K562 (cell line): ENCODE measurements around the gene CCNT2. TPM values are rescaled to one million over a fixed set of nuclear protein-coding genes. Genes with fewer than 3 reads are reported as not detected.

ENCODE experiments used
- ATAC-seq: fragments of 200-7000 bp; cut with Tn5 transposase; 3 replicates; pipeline ENCODE4 v1.9.1; 2020; ENCODE audit warnings: moderate library complexity
- BruUV-seq: library from RNA; stranded (reverse); fragments of 400-500 nt; replicated peaks from 2 replicates; lab custom pipeline; 2021; lab: Mats Ljungman, UMichigan
- CTCF ChIA-PET: fragments of 300-600 bp; formaldehyde crosslinking; extraction: SDS; loops from one replicate; lab custom pipeline; 2021; ENCODE audit warnings: low intra/inter-chr PET ratio; lab: Yijun Ruan, JAX
- POLR2A ChIA-PET: fragments of 300-600, 350-650 bp; sonication (Branson Sonifier 250); formaldehyde crosslinking; extraction: SDS; loops from one replicate; lab custom pipeline; 2021; ENCODE audit warnings: antibody characterized with exemption, inconsistent platforms; lab: Yijun Ruan, JAX
- DNase-seq, 4 experiments: peaks; one replicate each; pipeline versions ENCODE4 v3.0.0 to v3.0.0-alpha.2; 2011 to 2018; ENCODE audit warnings: low spot score in 3 of 4, mixed read lengths in 3 of 4; ENCODE audit errors: extremely low read depth in 1 of 4
- FAIRE-seq: peaks from 2 replicates; lab custom pipeline; 2011; peaks lifted over from hg19 to GRCh38; lab: Jason Lieb, UNC
- H2AFZ ChIP-seq: 2 replicates; pipeline ENCODE4 v1.6.0; 2011; ENCODE audit warnings: low read depth, low read length, control low read depth, inconsistent platforms
- H3K27ac ChIP-seq: fragments of 200-600 bp; 3 replicates; pipeline ENCODE4 v1.8.0; 2011; ENCODE audit warnings: low read depth, mild to moderate bottlenecking, control low read depth, inconsistent platforms, low read length, moderate library complexity, mixed read lengths; ENCODE audit errors: extremely low read depth
- H3K27me3 ChIP-seq, 2 experiments: fragments of 300-600 bp in 1 of 2; 2 replicates in 1 of 2; 3 replicates in 1 of 2; pipeline versions ENCODE4 v1.6.0 to v1.8.0; 2011; ENCODE audit warnings: inconsistent platforms in 2 of 2, low read length in 2 of 2, mild to moderate bottlenecking in 1 of 2, mixed read lengths in 1 of 2, moderate library complexity in 1 of 2; ENCODE audit not compliant: control insufficient read depth in 2 of 2, insufficient read depth in 2 of 2
- H3K36me3 ChIP-seq: fragments of 300-600 bp; 3 replicates; pipeline ENCODE4 v1.8.0; 2011; ENCODE audit warnings: mild to moderate bottlenecking, low read length, inconsistent platforms; ENCODE audit not compliant: control insufficient read depth, insufficient read depth
- H3K4me1 ChIP-seq, 2 experiments: fragments of 200-600 bp in 1 of 2; replicated peaks in 1 of 2; 2 replicates in 1 of 2; 3 replicates in 1 of 2; pipeline versions ENCODE4 v1.5.1 to v1.8.0; 2011; ENCODE audit warnings: inconsistent platforms in 2 of 2, low read length in 2 of 2, mild to moderate bottlenecking in 1 of 2, mixed read lengths in 1 of 2, moderate library complexity in 1 of 2; ENCODE audit not compliant: control insufficient read depth in 2 of 2, insufficient read depth in 2 of 2
- H3K4me2 ChIP-seq: 2 replicates; pipeline ENCODE4 v1.6.1; 2011; ENCODE audit warnings: low read length, control low read depth, inconsistent platforms, mixed read lengths; ENCODE audit not compliant: insufficient read depth
- H3K4me3 ChIP-seq: fragments of 200-600 bp; sonication (generic), shearing (Covaris generic); 2 replicates; pipeline ENCODE4 v1.5.1; 2016; ENCODE audit warnings: control low read depth, inconsistent platforms
- H3K79me2 ChIP-seq: fragments of 200-600 bp; 3 replicates; pipeline ENCODE4 v1.8.0; 2011; ENCODE audit warnings: low read length, inconsistent platforms; ENCODE audit not compliant: control insufficient read depth, insufficient read depth
- H3K9ac ChIP-seq, 2 experiments: 2 replicates each; pipeline versions ENCODE4 v1.6.0 to v1.6.1; 2011; ENCODE audit warnings: low read depth in 2 of 2, low read length in 2 of 2, control low read depth in 1 of 2, inconsistent platforms in 1 of 2, mild to moderate bottlenecking in 1 of 2, mixed read lengths in 1 of 2; ENCODE audit not compliant: insufficient read depth in 1 of 2
- H3K9me1 ChIP-seq: one replicate; pipeline ENCODE4 v1.6.0; 2011; ENCODE audit warnings: inconsistent platforms, mild to moderate bottlenecking, low read length, moderate library complexity; ENCODE audit not compliant: control insufficient read depth, insufficient read depth
- H3K9me3 ChIP-seq: replicated peaks from 2 replicates; pipeline ENCODE4 v1.5.1; 2011; ENCODE audit warnings: low read depth, low read length, inconsistent platforms; ENCODE audit not compliant: control insufficient read depth, insufficient read depth
- H4K20me1 ChIP-seq: replicated peaks from 2 replicates; pipeline ENCODE4 v1.6.1; 2011; ENCODE audit warnings: low read length, inconsistent platforms, mixed read lengths; ENCODE audit not compliant: control insufficient read depth, insufficient read depth
- ATF7 ChIP-seq: fragments of 450-650 bp; IDR thresholded peaks from 2 replicates; pipeline ENCODE4 v1.7.1; 2014; ENCODE audit warnings: mild to moderate bottlenecking, moderate library complexity
- CTCFL ChIP-seq: IDR thresholded peaks from 2 replicates; pipeline ENCODE4 v1.6.1; 2011; ENCODE audit warnings: borderline replicate concordance, low read depth, mild to moderate bottlenecking, moderate library complexity, low read length; ENCODE audit not compliant: insufficient read depth, poor library complexity, severe bottlenecking
- ETS2 ChIP-seq: IDR thresholded peaks from 2 replicates; pipeline ENCODE4 v1.6.1; 2016; ENCODE audit warnings: borderline replicate concordance, missing genetic modification characterization, mild to moderate bottlenecking, moderate library complexity, missing compliant biosample characterization; ENCODE audit not compliant: poor library complexity, severe bottlenecking
- GATAD2A ChIP-seq: fragments of 450-650 bp; IDR thresholded peaks from 2 replicates; pipeline ENCODE4 v1.6.1; 2017
- IRF9 ChIP-seq: fragments of 450-650 bp; IDR thresholded peaks from 2 replicates; pipeline ENCODE4 v1.6.1; 2016; ENCODE audit warnings: missing biosample characterization, missing genetic modification characterization
- KAT7 ChIP-seq: sonication (generic); formaldehyde crosslinking; IDR thresholded peaks from 2 replicates; pipeline ENCODE4 v1.8.0; 2022; ENCODE audit warnings: missing genetic modification reagents, mild to moderate bottlenecking, borderline replicate concordance
- MCM3 ChIP-seq: fragments of 450-650 bp; IDR thresholded peaks from 2 replicates; pipeline ENCODE4 v1.6.1; 2016
- POU5F1 ChIP-seq: fragments of 150-350 bp; IDR thresholded peaks from 2 replicates; pipeline ENCODE4 v1.6.1; 2014; ENCODE audit warnings: borderline replicate concordance, low read length, low read depth, mild to moderate bottlenecking; ENCODE audit not compliant: partially characterized antibody
- RBM14 ChIP-seq: fragments of 200-400 bp; formaldehyde crosslinking; IDR thresholded peaks from 2 replicates; pipeline ENCODE4 v1.6.1; 2018; ENCODE audit warnings: low read depth, mild to moderate bottlenecking, low read length, moderate library complexity, borderline replicate concordance; ENCODE audit not compliant: insufficient read depth
- SNIP1 ChIP-seq: fragments of 450-650 bp; IDR thresholded peaks from 2 replicates; pipeline ENCODE4 v1.7.1; 2017; ENCODE audit warnings: low read depth, mild to moderate bottlenecking
- TARDBP ChIP-seq: fragments of 450-650 bp; IDR thresholded peaks from 2 replicates; pipeline ENCODE4 v1.6.1; 2016
- ZBTB9 ChIP-seq: fragments of 450-650 bp; formaldehyde crosslinking; IDR thresholded peaks from 2 replicates; pipeline ENCODE4 v1.4.0; 2020; ENCODE audit warnings: mild to moderate bottlenecking, moderate library complexity
- WGBS: fragments of 100-300 bp; shearing (Covaris generic); methylation state at CpG from one replicate; pipeline ENCODE4 v1.1.6; 2016; ENCODE audit warnings: low coverage, mixed read lengths; ENCODE audit not compliant: insufficient coverage; ENCODE audit errors: missing lambda C conversion rate; 5-methylcytosine and 5-hydroxymethylcytosine counted together
- in situ Hi-C: fragments of 300-500 bp; cut with MboI; formaldehyde crosslinking; loops from 4 replicates; pipeline ENCODE4 v1.15.0; 2018; ENCODE audit warnings: inconsistent platforms, mixed read lengths
- intact Hi-C: fragments of 100-400 bp; cut with micrococcal nuclease; formaldehyde crosslinking; loops from 2 replicates; pipeline ENCODE4 v1.14.2; 2022
- polyA plus RNA-seq, 8 experiments: library from polyadenylated mRNA; depleted of rRNA in 4 of 8; stranded (reverse) in 5 of 8; unstranded in 3 of 8; fragments of >200 nt; fragmentation: Nextera tagmentation in 2 of 8; fragmentation: Illumina TruSeq in 1 of 8; extraction: Ambion mirVana in 2 of 8; extraction: Trizol in 1 of 8; gene quantifications; 2 replicates each; pipeline versions ENCODE4 v1.2.1 to v1.2.3, GENCODE V29; 2011 to 2014; ENCODE audit warnings: inconsistent platforms in 1 of 8, missing spikeins in 1 of 8
- total RNA-seq, 7 experiments: library from RNA; depleted of rRNA in 6 of 7; stranded (reverse); fragments of >200 nt in 6 of 7; fragmentation: Illumina TruSeq in 2 of 7; extraction: Trizol in 2 of 7; gene quantifications; 2 replicates each; pipeline versions ENCODE4 v1.2.1 to v1.2.3, GENCODE V29; 2011 to 2021; ENCODE audit warnings: low replicate concordance in 1 of 7
- TF ChIP-seq, protein P1 (sequence below): fragments of 450-650 bp; conservative IDR thresholded peaks from 2 replicates; pipeline ENCODE4 v1.6.1; 2016; ENCODE audit warnings: missing genetic modification characterization, low read depth, mild to moderate bottlenecking, control low read depth, missing compliant biosample characterization

The CCNT2 gene
- total and polyA plus RNA-seq, 9 of the 15 experiments (the other 6 are each of a cell fraction or from before 2014, with no cell fraction given) = 12.6 to 30.0 (median 22.7) TPM

- H3K36me3 ChIP-seq = peaks cover 28% of the 10 kb centered on the region; the same call in 2 of the 3 replicates
- no peaks in the 10 kb centered on the region for H3K9me1 ChIP-seq
- BruUV-seq = TSS peak; percentile 91
- ATAC-seq (peak; percentile 89), DNase-seq (peak in 1 of 4 experiments; percentile 91), FAIRE-seq (peak; percentile 46)
- H3K27ac ChIP-seq = peak overlapping the region; percentile 95
- peaks cover 3 to 4% of the 10 kb centered on the region in 2 experiments; a peak in 4 of 5 replicates for H3K4me1 ChIP-seq
- ChIA-PET CTCF (interaction anchor here (0.6 kb wide), 1 partner anchor 793 kb away, joined by 3 read pairs; no protein-coding TSS in a partner anchor), POLR2A (interaction anchor here (0.8 to 2.0 kb wide), 8 partner anchors 9 to 25 kb away, joined by 3 to 6 read pairs (median 4); no protein-coding TSS in a partner anchor)
- intact Hi-C loops (loop anchor here (2.0 kb wide), 1 partner anchor 823 kb away; the partner anchor contains the start of gene UBXN4), in situ Hi-C loops (no loop called here)
- H3K4me2 ChIP-seq = peak overlapping the region; percentile 74
- WGBS = 0% methylated on average over 26 of the region's 38 CpGs
- no peaks in the 10 kb centered on the region; the same call in none of the 2 replicates for H4K20me1 ChIP-seq
- H3K9me3 ChIP-seq = no peaks in the 10 kb centered on the region
- H2AFZ ChIP-seq = peak overlapping the region; percentile 91
- H3K9ac ChIP-seq = peak overlapping the region; percentile 84 to 93
- peak overlapping the region; percentile 79 for H3K4me3 ChIP-seq
- H3K27me3 ChIP-seq = no peaks in the 10 kb centered on the region
- peaks cover 44% of the 10 kb centered on the region for H3K79me2 ChIP-seq
- TF ChIP-seq CTCFL (peak; percentile 98), GATAD2A (peak; percentile 18; the same call in 1 of the 2 replicates), MCM3 (no peak), POU5F1 (no peak), RBM14 (no peak), SNIP1 (no peak), ETS2 (tag) (no peak), KAT7 (CRISPR knock-in tag) (no peak; the same call in 1 of the 2 replicates), TARDBP (no peak), ZBTB9 (CRISPR knock-in tag) (peak; percentile 53; the same call in 1 of the 2 replicates), IRF9 (tag) (no peak), ATF7 (no peak)
- TF ChIP-seq, protein P1, sequence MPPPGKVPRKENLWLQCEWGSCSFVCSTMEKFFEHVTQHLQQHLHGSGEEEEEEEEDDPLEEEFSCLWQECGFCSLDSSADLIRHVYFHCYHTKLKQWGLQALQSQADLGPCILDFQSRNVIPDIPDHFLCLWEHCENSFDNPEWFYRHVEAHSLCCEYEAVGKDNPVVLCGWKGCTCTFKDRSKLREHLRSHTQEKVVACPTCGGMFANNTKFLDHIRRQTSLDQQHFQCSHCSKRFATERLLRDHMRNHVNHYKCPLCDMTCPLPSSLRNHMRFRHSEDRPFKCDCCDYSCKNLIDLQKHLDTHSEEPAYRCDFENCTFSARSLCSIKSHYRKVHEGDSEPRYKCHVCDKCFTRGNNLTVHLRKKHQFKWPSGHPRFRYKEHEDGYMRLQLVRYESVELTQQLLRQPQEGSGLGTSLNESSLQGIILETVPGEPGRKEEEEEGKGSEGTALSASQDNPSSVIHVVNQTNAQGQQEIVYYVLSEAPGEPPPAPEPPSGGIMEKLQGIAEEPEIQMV (tag) = no peak
Observed at GRCh38 chr2:134917888-134918525, 615 bp upstream of the CCNT2 start.
